GM21825 (cell line): ENCODE measurements around the gene ARHGEF9.

ENCODE experiments used
- ATAC-seq: cut with Tn5 transposase; IDR thresholded peaks from one replicate; pipeline ENCODE4 v1.9.1; 2021; ENCODE audit warnings: mild to moderate bottlenecking, moderate library complexity; ENCODE audit not compliant: unreplicated experiment

ARHGEF9 gene

GRCh38 chrX:63746715-63747114 lies 38.3 kb downstream of the ARHGEF9 start:
- no peak for ATAC-seq

- peak; percentile 90 for ATAC-seq
These were observed 38.7 kb downstream of the ARHGEF9 start for GRCh38 chrX:63746278-63746677.

GRCh38 chrX:63744850-63745394 lies 40.1 kb downstream of the ARHGEF9 start:
- ATAC-seq = no peak

- ATAC-seq = no peak
These were observed 41.4 kb downstream of the ARHGEF9 start for GRCh38 chrX:63743596-63743995.

- ATAC-seq = peak; percentile 45
These were observed 44.6 kb downstream of the ARHGEF9 start for GRCh38 chrX:63740382-63740781.

GRCh38 chrX:63739885-63740284 lies 45.1 kb downstream of the ARHGEF9 start:
- no peak for ATAC-seq

- ATAC-seq = no peak
These were observed 46.3 kb downstream of the ARHGEF9 start for GRCh38 chrX:63738696-63739095.

- no peak for ATAC-seq
These were observed 47.7 kb downstream of the ARHGEF9 start for GRCh38 chrX:63737131-63737921.

- no peak for ATAC-seq
These were observed 49.1 kb downstream of the ARHGEF9 start for GRCh38 chrX:63735882-63736281.

- no peak for ATAC-seq
These were observed 64.7 kb downstream of the ARHGEF9 start for GRCh38 chrX:63720293-63720692.

GRCh38 chrX:63719633-63720032 lies 65.4 kb downstream of the ARHGEF9 start:
- no peak for ATAC-seq

GRCh38 chrX:63718010-63718694 lies 66.9 kb downstream of the ARHGEF9 start:
- peak; percentile 69 for ATAC-seq

- ATAC-seq = no peak
These were observed 71.5 kb downstream of the ARHGEF9 start for GRCh38 chrX:63713526-63713925.

- ATAC-seq = no peak
These were observed 76.2 kb downstream of the ARHGEF9 start for GRCh38 chrX:63708801-63709200.

GRCh38 chrX:63702556-63702955 lies 82.5 kb downstream of the ARHGEF9 start:
- no peak for ATAC-seq

GRCh38 chrX:63686878-63687714 lies 97.9 kb downstream of the ARHGEF9 start:
- peak; percentile 70 for ATAC-seq

GRCh38 chrX:63680423-63680822 lies 104.6 kb downstream of the ARHGEF9 start:
- no peak for ATAC-seq

- no peak for ATAC-seq
These were observed 105.6 kb downstream of the ARHGEF9 start for GRCh38 chrX:63679432-63679831.

- no peak for ATAC-seq
These were observed 109.3 kb downstream of the ARHGEF9 start for GRCh38 chrX:63675716-63676115.

- ATAC-seq = no peak
These were observed 111.1 kb downstream of the ARHGEF9 start for GRCh38 chrX:63673896-63674295.

- ATAC-seq = no peak
These were observed 120.3 kb downstream of the ARHGEF9 start for GRCh38 chrX:63664741-63665140.
